Measurements from ENCODE around the gene IRF1.

DNA sequence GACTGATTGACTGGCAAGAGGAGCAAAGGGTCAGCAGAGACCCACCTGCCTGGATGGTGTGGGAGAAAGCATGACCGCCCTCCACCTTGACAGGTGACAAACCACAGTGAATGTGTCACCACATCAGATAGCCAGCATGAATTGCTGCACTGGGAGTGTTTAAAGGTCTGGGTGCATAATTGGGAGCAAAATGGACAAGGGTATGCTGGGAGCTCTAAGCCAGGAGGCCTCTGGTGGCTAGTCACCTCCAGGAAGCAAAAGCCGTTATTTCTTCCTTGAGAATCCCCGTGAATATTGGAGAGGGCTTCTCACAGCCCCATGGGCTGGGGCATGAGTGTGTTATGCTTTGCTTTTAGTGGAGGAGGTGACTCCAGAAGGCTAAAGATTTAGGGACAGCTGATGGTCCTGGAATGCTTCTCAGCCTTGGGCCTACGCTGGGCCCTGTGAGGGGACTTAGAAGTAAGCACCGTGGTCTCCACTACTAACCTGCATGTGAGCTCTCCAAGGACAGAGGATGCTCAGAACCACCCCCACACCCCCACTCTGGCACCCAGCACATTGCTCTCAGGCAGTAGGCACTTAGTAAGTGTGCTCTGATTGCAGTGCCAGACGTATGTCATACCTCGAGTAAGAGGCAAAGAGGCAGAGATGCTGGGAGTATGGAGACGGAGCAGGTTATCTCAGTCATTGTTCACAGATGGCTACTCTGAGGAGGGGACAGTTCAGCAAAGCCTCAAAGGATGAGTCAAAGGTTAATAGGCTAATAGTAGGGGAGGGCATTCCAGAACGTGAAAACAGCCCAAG lies 9.1 kb upstream of the IRF1 start:
- TF ChIP-seq, protein P1, sequence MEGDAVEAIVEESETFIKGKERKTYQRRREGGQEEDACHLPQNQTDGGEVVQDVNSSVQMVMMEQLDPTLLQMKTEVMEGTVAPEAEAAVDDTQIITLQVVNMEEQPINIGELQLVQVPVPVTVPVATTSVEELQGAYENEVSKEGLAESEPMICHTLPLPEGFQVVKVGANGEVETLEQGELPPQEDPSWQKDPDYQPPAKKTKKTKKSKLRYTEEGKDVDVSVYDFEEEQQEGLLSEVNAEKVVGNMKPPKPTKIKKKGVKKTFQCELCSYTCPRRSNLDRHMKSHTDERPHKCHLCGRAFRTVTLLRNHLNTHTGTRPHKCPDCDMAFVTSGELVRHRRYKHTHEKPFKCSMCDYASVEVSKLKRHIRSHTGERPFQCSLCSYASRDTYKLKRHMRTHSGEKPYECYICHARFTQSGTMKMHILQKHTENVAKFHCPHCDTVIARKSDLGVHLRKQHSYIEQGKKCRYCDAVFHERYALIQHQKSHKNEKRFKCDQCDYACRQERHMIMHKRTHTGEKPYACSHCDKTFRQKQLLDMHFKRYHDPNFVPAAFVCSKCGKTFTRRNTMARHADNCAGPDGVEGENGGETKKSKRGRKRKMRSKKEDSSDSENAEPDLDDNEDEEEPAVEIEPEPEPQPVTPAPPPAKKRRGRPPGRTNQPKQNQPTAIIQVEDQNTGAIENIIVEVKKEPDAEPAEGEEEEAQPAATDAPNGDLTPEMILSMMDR (IDR thresholded peaks at IDR 0.05): no peak
- TF ChIP-seq POLR2A (IDR thresholded peaks at IDR 0.05): no peak
